NT2/D1 (cell line): ENCODE measurements around the gene REEP5.

Source experiments
- DNase-seq: peaks from one replicate; pipeline ENCODE4 v3.0.0-alpha.2; 2011; ENCODE audit warnings: low read depth, low spot score
- H3K27me3 ChIP-seq: 2 replicates; pipeline ENCODE4 v1.6.0; 2011; ENCODE audit warnings: mild to moderate bottlenecking; ENCODE audit not compliant: insufficient read length, insufficient read depth
- H3K36me3 ChIP-seq: 2 replicates; pipeline ENCODE4 v1.6.1; 2011; ENCODE audit warnings: mild to moderate bottlenecking, low read length, mixed read lengths; ENCODE audit not compliant: insufficient read depth, insufficient read length
- H3K4me1 ChIP-seq: 2 replicates; pipeline ENCODE4 v1.5.1; 2011; ENCODE audit not compliant: insufficient read depth, insufficient read length
- H3K4me3 ChIP-seq: 2 replicates; pipeline ENCODE4 v1.5.1; 2011; ENCODE audit warnings: low read depth; ENCODE audit not compliant: insufficient read length
- H3K9ac ChIP-seq: 2 replicates; pipeline ENCODE4 v1.6.0; 2011; ENCODE audit warnings: low read depth; ENCODE audit not compliant: insufficient read length
- H3K9me3 ChIP-seq: 2 replicates; pipeline ENCODE4 v1.5.1; 2011; ENCODE audit warnings: mild to moderate bottlenecking, low read length; ENCODE audit not compliant: insufficient read depth
- SUZ12 ChIP-seq: IDR thresholded peaks from 2 replicates; pipeline ENCODE4 v1.6.1; 2011; ENCODE audit not compliant: insufficient read length, insufficient read depth; ENCODE audit errors: extremely low read depth
- YY1 ChIP-seq: IDR thresholded peaks from 2 replicates; pipeline ENCODE4 v1.6.1; 2011; ENCODE audit not compliant: insufficient read length, insufficient read depth
- ZNF274 ChIP-seq: IDR thresholded peaks from 2 replicates; pipeline ENCODE4 v1.6.1; 2011; ENCODE audit warnings: mild to moderate bottlenecking, low read depth, low read length

The REEP5 gene

DNA sequence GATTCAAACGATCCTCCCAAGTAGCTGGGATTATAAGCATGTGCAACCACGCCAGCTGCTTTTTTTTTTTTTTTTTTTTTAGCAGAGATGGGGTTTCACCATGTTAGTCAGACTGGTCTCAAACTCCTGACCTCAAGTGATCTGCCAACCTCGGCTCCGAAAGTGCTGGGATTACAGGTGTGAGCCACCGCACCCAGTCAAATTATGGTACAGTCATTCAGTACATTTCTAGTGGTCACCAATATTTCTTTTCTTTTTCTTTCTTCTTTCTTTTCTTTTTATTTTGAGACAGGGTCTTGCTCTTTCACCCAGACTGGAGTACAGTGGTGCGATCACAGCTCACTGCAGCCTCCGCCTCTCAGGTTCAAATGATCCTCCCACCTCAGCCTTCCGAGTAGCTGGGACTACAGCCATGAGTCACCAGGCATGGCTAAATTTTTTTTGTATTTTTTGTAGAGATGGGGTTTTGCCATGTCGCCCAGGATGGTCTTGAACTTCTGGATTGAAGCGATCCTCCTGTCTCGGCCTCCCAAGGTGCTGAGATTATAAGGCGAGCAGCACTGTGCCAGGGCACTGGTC, 29.2 kb upstream of the REEP5 start:
- DNase-seq: no peak
- H3K4me3 ChIP-seq: no peak overlapping the region
- no peaks in the 10 kb centered on the region for H3K27me3 ChIP-seq

DNA sequence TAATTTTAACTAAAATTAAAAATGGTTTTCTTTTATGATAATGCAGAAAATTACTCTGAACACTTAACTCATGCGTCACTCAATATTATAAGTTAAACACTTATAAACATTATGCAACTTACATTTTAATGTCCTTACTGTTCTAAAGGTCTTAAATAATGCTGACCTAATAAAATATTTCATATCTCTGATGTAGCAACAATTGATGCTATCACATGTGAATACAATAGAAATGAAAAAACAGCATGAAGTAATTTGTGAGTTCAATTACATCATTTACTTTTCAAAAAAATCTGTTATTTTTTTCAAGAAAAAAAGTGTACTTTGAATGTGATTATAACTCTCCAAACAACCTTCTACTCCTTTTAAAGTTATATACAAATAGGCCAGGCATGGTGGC, 26.4 kb upstream of the REEP5 start:
- H3K27me3 ChIP-seq: no peaks in the 10 kb centered on the region
- no peak for DNase-seq

More for the DNA sequence above, 29.2 kb upstream of the REEP5 start:
- no peaks in the 10 kb centered on the region for H3K4me1 ChIP-seq
- H3K9ac ChIP-seq: no peak overlapping the region
- TF ChIP-seq SUZ12 (no peak), YY1 (no peak), ZNF274 (no peak)
- peaks cover 7% of the 10 kb centered on the region; the same call in 1 of the 2 replicates for H3K9me3 ChIP-seq
- H3K36me3 ChIP-seq: no peaks in the 10 kb centered on the region

DNA sequence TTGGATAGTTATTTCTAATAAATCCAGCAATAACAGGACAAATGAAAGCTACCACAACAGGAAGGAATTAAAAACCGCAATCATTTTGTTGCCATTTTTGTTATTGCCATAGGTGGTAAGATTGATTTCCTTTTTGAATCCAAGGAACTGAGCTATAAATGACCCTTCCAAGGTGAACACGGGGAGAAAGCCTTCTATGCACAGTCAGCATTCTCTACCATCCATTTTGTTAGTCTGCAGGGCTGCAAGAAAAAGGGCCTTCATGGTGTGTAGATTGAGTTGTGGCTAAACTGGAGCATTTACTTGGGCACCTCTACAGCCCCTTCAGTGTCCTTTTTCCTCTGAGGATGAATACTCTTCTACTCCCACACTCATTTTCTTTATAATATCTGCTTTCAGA, 18.6 kb upstream of the REEP5 start:
- no peak for DNase-seq
- no peaks in the 10 kb centered on the region for H3K4me1 ChIP-seq
- no peak overlapping the region for H3K9ac ChIP-seq
- H3K36me3 ChIP-seq: no peaks in the 10 kb centered on the region
- H3K27me3 ChIP-seq: no peaks in the 10 kb centered on the region
- no peaks in the 10 kb centered on the region for H3K9me3 ChIP-seq
- H3K4me3 ChIP-seq: no peak overlapping the region
- TF ChIP-seq SUZ12 (no peak), YY1 (no peak), ZNF274 (no peak)

More for the DNA sequence above, 26.4 kb upstream of the REEP5 start:
- Histone ChIP-seq H3K9me3 (0 out of 2 replicates have a peak, but pooled peaks cover 2% of the 10 kb centered on the region), H3K4me1 (no peaks in the 10 kb centered on the region), H3K9ac (no peak overlapping the region), H3K36me3 (no peaks in the 10 kb centered on the region), H3K4me3 (no peak overlapping the region)
- TF ChIP-seq SUZ12 (no peak), YY1 (no peak), ZNF274 (no peak)

DNA sequence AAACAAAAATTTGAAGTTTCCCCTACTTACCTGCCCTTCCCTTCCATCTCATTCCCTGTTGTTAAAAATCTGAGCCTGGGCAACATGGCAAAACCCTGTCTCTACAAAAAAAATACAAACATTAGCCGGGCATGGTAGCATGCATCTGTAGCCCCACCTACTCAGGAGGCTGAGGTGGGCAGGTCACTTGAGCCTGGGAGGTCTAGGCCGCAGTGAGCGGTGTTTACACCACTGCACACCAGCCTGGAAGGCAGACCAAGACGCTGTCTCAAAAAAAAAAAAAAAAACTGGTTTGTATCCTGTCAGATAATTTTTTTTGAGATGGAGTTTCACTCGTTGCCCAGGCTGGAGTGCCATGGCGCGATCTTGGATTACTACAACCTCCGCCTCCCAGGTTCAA, 16.3 kb upstream of the REEP5 start:
- TF ChIP-seq ZNF274: no peak
- TF ChIP-seq SUZ12: no peak
- no peak for TF ChIP-seq YY1
- Histone ChIP-seq H3K9me3 (no peaks in the 10 kb centered on the region), H3K36me3 (no peaks in the 10 kb centered on the region), H3K9ac (no peak overlapping the region), H3K27me3 (no peaks in the 10 kb centered on the region), H3K4me3 (no peak overlapping the region), H3K4me1 (no peaks in the 10 kb centered on the region)
- DNase-seq: no peak

DNA sequence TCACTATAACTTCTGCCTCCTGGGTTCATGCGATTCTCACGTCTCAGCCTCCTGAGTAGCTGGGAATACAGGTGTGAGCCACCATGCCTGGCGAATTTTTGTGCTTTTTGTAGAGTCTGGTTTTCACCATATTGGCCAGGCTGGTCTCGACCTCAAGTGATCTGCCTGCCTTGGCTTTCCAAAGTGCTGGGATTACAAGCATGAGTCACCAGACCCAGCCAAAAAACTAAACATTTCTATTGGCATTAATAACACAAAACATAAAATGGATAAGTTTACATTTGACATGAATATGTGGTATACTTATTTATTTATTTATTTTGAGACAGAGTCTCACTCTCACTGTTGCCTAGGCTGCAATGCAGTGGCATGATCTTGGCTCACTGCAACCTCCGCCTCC, 13.6 kb upstream of the REEP5 start:
- no peak for TF ChIP-seq YY1
- no peak for TF ChIP-seq SUZ12
- Histone ChIP-seq H3K4me1 (no peaks in the 10 kb centered on the region), H3K9ac (no peak overlapping the region), H3K27me3 (no peaks in the 10 kb centered on the region), H3K36me3 (no peaks in the 10 kb centered on the region), H3K4me3 (no peak overlapping the region), H3K9me3 (no peaks in the 10 kb centered on the region)
- no peak for DNase-seq

DNA sequence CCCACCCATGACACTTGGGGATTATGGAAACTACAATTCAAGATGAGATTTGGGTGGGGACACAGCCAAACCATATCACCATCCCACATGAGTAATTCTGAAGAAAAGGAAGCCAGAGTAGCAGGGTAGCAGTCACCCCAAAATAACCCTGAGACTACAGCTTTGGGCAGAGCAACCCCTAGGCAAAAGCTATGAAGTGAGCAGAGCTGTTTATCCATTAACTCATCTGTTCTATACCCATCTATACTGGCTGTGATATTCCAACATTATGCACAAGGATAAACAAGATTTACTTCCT, 12.3 kb upstream of the REEP5 start:
- no peaks in the 10 kb centered on the region for H3K27me3 ChIP-seq
- H3K36me3 ChIP-seq: no peaks in the 10 kb centered on the region
- DNase-seq: no peak
- H3K9ac ChIP-seq: no peak overlapping the region
- no peak overlapping the region for H3K4me3 ChIP-seq
- no peaks in the 10 kb centered on the region for H3K9me3 ChIP-seq
- H3K4me1 ChIP-seq: no peaks in the 10 kb centered on the region
- no peak for TF ChIP-seq YY1
- no peak for TF ChIP-seq SUZ12
- TF ChIP-seq ZNF274: no peak

DNA sequence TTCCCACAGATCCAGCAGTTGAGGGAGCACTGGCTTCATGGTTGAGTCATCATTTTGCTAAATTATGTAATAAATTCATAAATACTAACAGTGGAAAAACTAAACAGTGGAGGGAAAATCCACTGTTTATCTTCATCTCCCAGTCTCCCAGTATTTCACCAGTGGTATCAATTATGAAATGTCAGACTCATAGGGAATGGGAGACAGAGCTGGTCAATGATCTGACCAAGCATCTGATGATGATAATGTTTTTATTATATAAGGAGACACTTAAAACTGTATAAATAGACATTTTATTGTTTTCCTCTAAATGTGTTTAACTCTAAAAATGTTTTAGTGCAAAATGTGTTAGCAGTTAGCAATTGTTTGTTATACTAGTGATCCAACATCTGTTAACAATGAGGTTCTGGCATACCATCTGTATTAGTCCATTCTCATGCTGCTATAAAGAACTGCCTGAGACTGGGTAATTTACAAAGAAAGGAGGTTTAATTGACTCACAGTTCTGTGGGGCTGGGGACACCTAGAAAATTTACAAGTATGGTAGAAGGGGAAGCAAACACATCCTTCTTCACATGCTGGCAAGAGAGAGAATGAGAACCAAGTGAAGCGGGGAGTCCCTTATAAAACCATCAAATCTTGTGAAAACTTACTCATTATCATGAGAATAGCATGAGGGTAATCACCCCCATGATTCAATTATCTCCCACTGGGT, 11.8 kb upstream of the REEP5 start:
- no peak overlapping the region for H3K4me3 ChIP-seq
- H3K36me3 ChIP-seq: no peaks in the 10 kb centered on the region
- no peak for DNase-seq
- no peaks in the 10 kb centered on the region for H3K27me3 ChIP-seq
- H3K9ac ChIP-seq: no peak overlapping the region
- H3K4me1 ChIP-seq: no peaks in the 10 kb centered on the region
- no peak for TF ChIP-seq ZNF274
- TF ChIP-seq SUZ12: no peak
- no peak for TF ChIP-seq YY1
- no peaks in the 10 kb centered on the region for H3K9me3 ChIP-seq
